Measurements from ENCODE around the gene CIDEB. TPM values are rescaled to one million over a fixed set of nuclear protein-coding genes. Genes with fewer than 3 reads are reported as not detected.

Gene CIDEB
- total and polyA plus RNA-seq, 2 donors (not counting 1 experiment from before 2014, with no cell fraction given): 26.2 to 32.8 TPM

DNA sequence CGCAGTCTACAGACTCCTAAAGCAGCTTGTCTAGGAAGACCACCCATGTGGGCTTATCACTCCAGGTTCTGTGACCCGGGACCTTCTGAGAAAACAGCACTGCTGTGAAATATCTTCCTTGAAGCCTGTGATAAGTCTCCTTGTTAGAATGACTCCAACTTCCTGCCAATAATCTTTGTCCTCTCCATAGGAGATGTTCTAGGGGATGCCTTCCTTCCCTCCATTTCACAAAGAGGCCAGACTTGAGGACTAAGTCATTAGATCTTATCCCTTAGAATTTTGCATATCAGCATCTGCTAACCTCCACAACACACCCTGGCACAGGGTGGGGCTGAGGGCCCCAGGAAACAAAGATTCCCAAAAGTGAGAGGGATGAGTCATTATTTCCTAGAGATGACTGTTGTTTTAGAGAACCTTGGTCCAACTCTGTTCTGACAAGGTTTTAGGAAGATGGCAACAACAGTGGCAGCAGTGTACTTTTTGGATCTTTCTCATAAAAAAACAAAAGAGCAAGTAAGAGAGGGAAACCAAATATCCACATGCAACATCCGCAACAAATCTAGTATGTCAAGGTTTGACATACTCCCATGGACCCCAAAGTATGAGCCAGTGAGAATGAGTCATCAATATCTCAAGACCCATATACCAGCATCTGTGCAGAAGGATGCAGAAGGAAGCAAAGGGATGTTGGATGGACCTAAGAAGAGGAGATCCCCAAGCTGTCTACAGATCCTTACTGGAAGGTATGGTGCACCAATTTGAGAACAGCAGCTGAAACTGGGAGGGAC is 9.6 kb upstream of the CIDEB start:
- Histone ChIP-seq H3K4me2 (replicated peaks; ENCODE audit: low read depth, low read length, poor library complexity, severe bottlenecking) (no peak overlapping the region), H3K27me3 (replicated peaks in 1 of 4; ENCODE audit: control extremely low read depth in 1 of 4, control insufficient read depth in 3 of 4, insufficient read depth in 4 of 4, low read length in 3 of 4) (peaks cover 0 to 6% (median 0%) of the 10 kb centered on the region in 4 experiments), H2AFZ (ENCODE audit: insufficient read depth, low read depth, low read length, poor library complexity, severe bottlenecking) (no peak overlapping the region), H4K20me1 (ENCODE audit: control insufficient read depth, insufficient read depth, low read length, poor library complexity, severe bottlenecking) (no peaks in the 10 kb centered on the region), H3K4me3 (ENCODE audit: control extremely low read depth in 1 of 5, extremely low read depth in 1 of 5, insufficient read depth in 1 of 5, low read depth in 2 of 5, low read length in 4 of 5) (no peak overlapping the region), H3K36me3 (replicated peaks in 1 of 2; ENCODE audit: control extremely low read depth in 1 of 2, control insufficient read depth in 1 of 2, extremely low read depth in 1 of 2, insufficient read depth in 2 of 2, low read length in 1 of 2) (no peaks in the 10 kb centered on the region), H3K27ac (ENCODE audit: low read length in 2 of 2) (no peak overlapping the region), H3K9me3 (ENCODE audit: control extremely low read depth in 1 of 3, control insufficient read depth in 2 of 3, insufficient read depth in 1 of 3, low read length in 2 of 3) (no peaks in the 10 kb centered on the region), H3K9ac (ENCODE audit: low read length) (no peak overlapping the region), H3K79me2 (ENCODE audit: control insufficient read depth, insufficient read depth, low read length) (no peaks in the 10 kb centered on the region), H3K4me1 (ENCODE audit: control insufficient read depth in 2 of 2, insufficient read depth in 2 of 2, low read length in 2 of 2) (peaks cover 20 to 26% of the 10 kb centered on the region in 2 donors)
- H3K27ac Mint-ChIP-seq: no peak overlapping the region
- intact Hi-C loops (cut with micrococcal nuclease): no loop called here
- TF ChIP-seq EZH2 (IDR thresholded peaks at IDR 0.05; ENCODE audit: borderline replicate concordance, insufficient read depth, low read depth, low read length, poor library complexity, severe bottlenecking): no peak
- TF ChIP-seq, protein P1, sequence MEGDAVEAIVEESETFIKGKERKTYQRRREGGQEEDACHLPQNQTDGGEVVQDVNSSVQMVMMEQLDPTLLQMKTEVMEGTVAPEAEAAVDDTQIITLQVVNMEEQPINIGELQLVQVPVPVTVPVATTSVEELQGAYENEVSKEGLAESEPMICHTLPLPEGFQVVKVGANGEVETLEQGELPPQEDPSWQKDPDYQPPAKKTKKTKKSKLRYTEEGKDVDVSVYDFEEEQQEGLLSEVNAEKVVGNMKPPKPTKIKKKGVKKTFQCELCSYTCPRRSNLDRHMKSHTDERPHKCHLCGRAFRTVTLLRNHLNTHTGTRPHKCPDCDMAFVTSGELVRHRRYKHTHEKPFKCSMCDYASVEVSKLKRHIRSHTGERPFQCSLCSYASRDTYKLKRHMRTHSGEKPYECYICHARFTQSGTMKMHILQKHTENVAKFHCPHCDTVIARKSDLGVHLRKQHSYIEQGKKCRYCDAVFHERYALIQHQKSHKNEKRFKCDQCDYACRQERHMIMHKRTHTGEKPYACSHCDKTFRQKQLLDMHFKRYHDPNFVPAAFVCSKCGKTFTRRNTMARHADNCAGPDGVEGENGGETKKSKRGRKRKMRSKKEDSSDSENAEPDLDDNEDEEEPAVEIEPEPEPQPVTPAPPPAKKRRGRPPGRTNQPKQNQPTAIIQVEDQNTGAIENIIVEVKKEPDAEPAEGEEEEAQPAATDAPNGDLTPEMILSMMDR (IDR thresholded peaks at IDR 0.05): no peak
- ATAC-seq (ENCODE audit: low read depth) (no peak), DNase-seq (no peak)
- H3K4me1 Mint-ChIP-seq: peaks cover 27% of the 10 kb centered on the region
- no peaks in the 10 kb centered on the region for H3K9me3 Mint-ChIP-seq (ENCODE audit: insufficient read depth)
- POLR2A ChIA-PET: no interaction called here
- CTCF ChIA-PET: interaction anchor here (1.1 to 2.1 kb wide), 4 partner anchors 10 to 19 kb away, joined by 3 to 14 read pairs (median 8); partner anchors contain the start of gene CIDEB
- H3K27me3 Mint-ChIP-seq: peaks cover 11% of the 10 kb centered on the region
- H3K4me3 Mint-ChIP-seq: no peak overlapping the region
- 96% methylated on average over 2 of the region's 3 CpGs for WGBS (ENCODE audit: insufficient coverage)

DNA sequence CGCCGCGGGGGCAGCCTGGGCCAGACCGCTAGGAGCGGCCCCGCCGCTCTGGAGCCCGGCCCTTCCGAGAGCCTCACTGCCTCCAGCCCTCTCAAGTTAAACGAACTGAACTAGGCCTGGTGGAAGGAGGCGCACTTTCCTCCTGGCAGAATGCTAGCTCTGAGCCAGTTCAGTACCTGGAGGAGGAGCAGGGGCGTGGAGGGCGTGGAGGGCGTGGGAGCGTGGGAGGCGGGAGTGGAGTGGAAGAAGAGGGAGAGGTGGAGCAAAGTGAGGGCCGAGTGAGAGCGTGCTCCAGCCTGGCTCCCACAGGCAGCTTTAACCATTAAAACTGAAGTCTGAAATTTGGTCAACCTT is 8.8 kb upstream of the CIDEB start:
- TF ChIP-seq, protein P1 (IDR thresholded peaks at IDR 0.05): no peak
- TF ChIP-seq EZH2 (IDR thresholded peaks at IDR 0.05; ENCODE audit: borderline replicate concordance, insufficient read depth, low read depth, low read length, poor library complexity, severe bottlenecking): no peak
- peaks cover 27 to 33% of the 10 kb centered on the region in 2 donors for H3K4me1 ChIP-seq (ENCODE audit: control insufficient read depth in 2 of 2, insufficient read depth in 2 of 2, low read length in 2 of 2)
- H3K4me1 Mint-ChIP-seq: peaks cover 34% of the 10 kb centered on the region
- CTCF ChIA-PET: no interaction called here
- H3K27me3 ChIP-seq (replicated peaks in 1 of 4; ENCODE audit: control extremely low read depth in 1 of 4, control insufficient read depth in 3 of 4, insufficient read depth in 4 of 4, low read length in 3 of 4): peaks cover 0 to 6% (median 0%) of the 10 kb centered on the region in 4 experiments
- no peak overlapping the region for H3K4me3 Mint-ChIP-seq
- no peak overlapping the region for H2AFZ ChIP-seq (ENCODE audit: insufficient read depth, low read depth, low read length, poor library complexity, severe bottlenecking)
- H3K4me3 ChIP-seq (ENCODE audit: control extremely low read depth in 1 of 5, extremely low read depth in 1 of 5, insufficient read depth in 1 of 5, low read depth in 2 of 5, low read length in 4 of 5): no peak overlapping the region
- no peaks in the 10 kb centered on the region for H3K9me3 ChIP-seq (ENCODE audit: control extremely low read depth in 1 of 3, control insufficient read depth in 2 of 3, insufficient read depth in 1 of 3, low read length in 2 of 3)
- no peak overlapping the region for H3K27ac Mint-ChIP-seq
- H3K9ac ChIP-seq (ENCODE audit: low read length): no peak overlapping the region
- no peaks in the 10 kb centered on the region for H3K36me3 ChIP-seq (replicated peaks in 1 of 2; ENCODE audit: control extremely low read depth in 1 of 2, control insufficient read depth in 1 of 2, extremely low read depth in 1 of 2, insufficient read depth in 2 of 2, low read length in 1 of 2)
- WGBS (ENCODE audit: insufficient coverage): 94% methylated on average over 18 of the region's 18 CpGs
- H3K79me2 ChIP-seq (ENCODE audit: control insufficient read depth, insufficient read depth, low read length): no peaks in the 10 kb centered on the region
- peaks cover 11% of the 10 kb centered on the region for H3K27me3 Mint-ChIP-seq
- intact Hi-C loops (cut with micrococcal nuclease): no loop called here
- no peak overlapping the region for H3K4me2 ChIP-seq (replicated peaks; ENCODE audit: low read depth, low read length, poor library complexity, severe bottlenecking)
- H3K9me3 Mint-ChIP-seq (ENCODE audit: insufficient read depth): no peaks in the 10 kb centered on the region
- no peaks in the 10 kb centered on the region for H4K20me1 ChIP-seq (ENCODE audit: control insufficient read depth, insufficient read depth, low read length, poor library complexity, severe bottlenecking)
- POLR2A ChIA-PET: no interaction called here
- DNase-seq (no peak), ATAC-seq (ENCODE audit: low read depth) (no peak)
- no peak overlapping the region for H3K27ac ChIP-seq (ENCODE audit: low read length in 2 of 2)

Data from B cell (primary cell).